AG04449 (cell line): ENCODE results near the gene ELK4.

Experiments
- CTCF ChIA-PET: fragments of 350-600 bp; formaldehyde crosslinking; extraction: SDS; loops from one replicate; lab custom pipeline; 2021; ENCODE audit warnings: antibody characterized with exemption; lab: Yijun Ruan, JAX
- POLR2A ChIA-PET: fragments of 400-600, 350-600 bp; formaldehyde crosslinking; extraction: SDS; loops from one replicate; lab custom pipeline; 2020; ENCODE audit warnings: antibody characterized with exemption, inconsistent platforms; lab: Yijun Ruan, JAX
- DNase-seq: peaks from one replicate; pipeline ENCODE4 v3.0.0-alpha.2; 2010; ENCODE audit warnings: low read depth, low spot score
- H3K4me3 ChIP-seq: 2 replicates; pipeline ENCODE4 v1.5.1; 2011; ENCODE audit warnings: low read depth, mild to moderate bottlenecking, control low read depth, low read length
- CTCF ChIP-seq: IDR thresholded peaks from one replicate; pipeline ENCODE4 v1.5.1; 2011; ENCODE audit warnings: mild to moderate bottlenecking, moderate library complexity, low read length, control low read depth, inconsistent platforms; ENCODE audit not compliant: insufficient read depth; ENCODE audit errors: missing control alignments

Gene ELK4

GRCh38 chr1:205670150-205670446, 38.3 kb upstream of the ELK4 start:
- ChIA-PET POLR2A (no interaction called here), CTCF (interaction anchor here (0.9 to 16.1 kb wide), 7 partner anchors 8 to 307 kb away, joined by 3 to 461 read pairs (median 7); no protein-coding TSS in a partner anchor)
- no peak for DNase-seq
- TF ChIP-seq CTCF, result no peak
- no peak overlapping the region for H3K4me3 ChIP-seq

DNA sequence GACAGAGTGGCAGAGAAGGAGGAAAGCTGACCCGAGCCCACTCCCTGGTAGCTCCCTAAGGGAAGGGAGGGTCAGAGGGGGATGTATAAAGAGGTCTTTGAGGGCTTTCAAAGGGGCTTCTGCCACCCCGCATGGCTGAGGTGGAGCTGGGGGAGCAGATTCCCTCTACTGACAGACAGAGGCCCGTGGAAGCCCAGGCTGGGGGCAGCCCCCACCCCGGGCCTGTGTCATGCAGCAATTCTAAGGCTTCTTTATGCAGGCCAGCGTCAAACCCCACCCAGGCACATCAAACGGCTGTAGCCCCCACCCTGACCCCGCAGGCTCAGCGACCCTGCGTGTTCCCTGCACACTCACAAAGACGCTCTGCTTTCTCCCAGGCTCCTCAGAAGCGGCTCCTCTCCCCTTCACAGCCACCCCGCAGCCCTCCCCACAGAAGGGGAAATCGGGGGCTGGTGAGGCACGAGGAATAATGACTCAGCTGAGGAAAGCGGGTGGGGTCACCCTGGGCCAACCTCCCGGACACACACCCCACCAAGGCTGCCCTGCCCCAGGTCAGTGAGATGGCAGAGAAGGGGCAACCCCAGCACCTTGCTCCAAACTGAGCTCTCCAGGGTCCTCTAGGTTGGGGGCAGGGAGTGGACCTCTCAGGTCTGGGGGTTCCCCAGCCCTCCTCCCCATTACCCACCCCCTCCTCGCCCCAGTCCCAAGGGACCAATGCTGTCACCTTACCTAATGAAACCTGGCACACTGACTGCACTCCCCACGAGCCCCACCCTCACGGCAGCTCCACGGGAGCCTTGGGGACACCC, 37.7 kb upstream of the ELK4 start:
- no peak overlapping the region for H3K4me3 ChIP-seq
- POLR2A ChIA-PET, result no interaction called here
- no peak for DNase-seq
- CTCF ChIA-PET, result interaction anchor here (0.9 to 16.1 kb wide), 7 partner anchors 9 to 308 kb away, joined by 3 to 461 read pairs (median 7); no protein-coding TSS in a partner anchor
- no peak for TF ChIP-seq CTCF

GRCh38 chr1:205668951-205669340, 37.1 kb upstream of the ELK4 start:
- CTCF ChIA-PET, result interaction anchor here (0.9 to 16.1 kb wide), 5 partner anchors 10 to 308 kb away, joined by 3 to 461 read pairs (median 17); no protein-coding TSS in a partner anchor
- DNase-seq, result no peak
- POLR2A ChIA-PET, result no interaction called here
- H3K4me3 ChIP-seq, result no peak overlapping the region
- TF ChIP-seq CTCF, result no peak

DNA sequence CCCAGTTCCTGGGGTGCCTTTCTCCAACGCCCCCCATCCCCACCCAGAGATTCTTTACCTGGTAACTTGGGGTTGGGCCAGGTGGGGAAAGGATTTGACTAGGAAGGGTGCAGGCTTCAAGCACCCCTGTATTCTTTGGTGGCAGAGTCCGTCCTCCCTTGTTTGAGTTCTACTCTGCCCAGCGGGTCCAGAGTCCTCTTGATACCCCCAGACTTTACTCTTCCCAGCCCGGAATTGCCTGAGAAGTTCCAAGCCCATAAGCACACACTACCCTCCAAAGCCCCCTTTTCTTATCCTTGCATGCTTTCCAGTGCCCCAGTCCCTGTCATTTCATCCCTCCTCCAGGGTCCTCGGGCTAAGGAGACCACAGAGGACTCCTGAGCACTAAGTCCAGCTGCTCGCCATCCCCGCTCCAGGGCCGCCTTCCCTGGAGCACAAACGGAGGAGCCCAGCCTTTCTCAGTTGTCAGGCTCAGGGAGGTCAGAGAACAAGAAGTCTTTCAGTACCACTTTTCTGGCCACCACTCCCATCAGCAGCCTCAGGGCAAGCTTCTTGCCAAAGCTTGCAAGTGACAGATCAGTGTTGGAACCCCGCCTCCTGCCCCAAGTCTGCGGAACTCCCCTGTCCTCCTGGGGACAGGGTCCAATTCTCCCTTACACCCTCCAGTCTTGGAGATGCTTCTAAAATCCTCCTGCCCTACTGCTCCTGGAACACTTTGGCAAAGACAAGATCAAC, 36.3 kb upstream of the ELK4 start:
- no peak for TF ChIP-seq CTCF
- H3K4me3 ChIP-seq, result no peak overlapping the region
- ChIA-PET CTCF (interaction anchor here (0.8 to 16.1 kb wide), 7 partner anchors 10 to 144 kb away, joined by 3 to 461 read pairs (median 8); partner anchors contain the start of gene SLC45A3), POLR2A (interaction anchor here (0.5 kb wide), 1 partner anchor 79 kb away, joined by 3 read pairs; no protein-coding TSS in a partner anchor)
- DNase-seq, result no peak

GRCh38 chr1:205666372-205667166, 34.8 kb upstream of the ELK4 start:
- CTCF ChIA-PET, result interaction anchor here (1.1 to 16.1 kb wide), 8 partner anchors 8 to 311 kb away, joined by 3 to 741 read pairs (median 12); no protein-coding TSS in a partner anchor
- TF ChIP-seq CTCF, result no peak
- no peak for DNase-seq
- no peak overlapping the region for H3K4me3 ChIP-seq
- POLR2A ChIA-PET, result no interaction called here
